NOMO-1 treated with DMSO at 0.1 percent for 48 hours (cell line): ENCODE results near the gene CSAD.
"Not testable (repeated sequence)": the region's sequence is repeated elsewhere in the genome, so short reads cannot be mapped to it uniquely, and the experiment has no call there.

Experiments
- DNase-seq: peaks from one replicate; lab custom pipeline; 2025; ENCODE audit not compliant: unreplicated experiment; lab: John Stamatoyannopoulos, UW

The CSAD gene

DNA sequence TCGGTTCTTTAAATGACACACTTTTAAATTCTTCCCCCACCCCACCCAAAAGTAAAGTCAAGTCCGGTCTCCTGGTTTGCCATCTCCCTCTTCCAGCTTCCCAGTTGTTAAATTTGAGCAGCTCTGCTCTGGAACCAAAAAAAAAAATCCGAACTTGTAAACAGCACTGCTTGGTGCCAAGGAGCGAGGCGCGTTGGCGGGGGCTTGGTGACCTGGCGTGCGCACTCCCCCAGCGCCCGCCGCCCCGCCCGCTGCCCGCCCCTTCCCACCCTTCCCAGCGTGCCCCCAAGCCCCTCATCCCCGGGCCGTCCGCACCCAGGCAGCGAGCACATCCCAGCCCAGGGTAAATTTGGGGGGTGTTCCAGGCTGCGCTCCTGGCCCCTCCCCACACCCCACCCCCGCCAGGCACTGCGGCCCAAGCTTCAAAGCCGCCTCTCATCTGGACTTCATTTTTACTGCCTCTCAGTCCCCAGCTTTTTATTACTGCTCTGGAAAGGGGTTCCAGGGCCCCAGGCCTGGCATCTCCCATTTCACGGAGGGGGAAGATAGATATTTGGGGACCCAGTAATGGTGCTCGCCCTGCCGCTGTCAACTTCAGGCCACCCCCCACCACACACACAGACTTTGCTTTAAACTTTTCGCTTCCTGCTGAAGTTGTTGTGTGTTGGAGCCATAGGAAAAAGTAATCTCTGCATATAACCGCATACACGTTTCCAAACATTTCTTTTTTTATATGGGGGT, 38.0 kb upstream of the CSAD start:
- DNase-seq: no peak

DNA sequence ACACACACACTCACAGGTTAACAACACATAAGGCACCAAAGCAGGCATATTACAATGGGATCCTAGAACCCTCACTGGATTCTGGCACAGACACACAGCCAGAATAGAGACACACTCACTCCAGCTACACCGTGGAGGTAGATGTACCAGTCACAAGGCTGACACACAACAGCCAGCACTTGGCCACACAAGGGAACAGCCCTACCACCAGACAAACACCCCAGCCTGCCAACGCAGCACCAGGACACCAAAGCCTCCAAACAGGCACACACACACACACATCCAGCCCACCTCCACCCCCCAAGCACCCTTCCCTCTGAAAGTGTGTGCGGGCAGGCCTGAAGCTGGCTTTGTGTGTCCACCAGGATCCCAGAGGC, 37.2 kb upstream of the CSAD start:
- DNase-seq: no peak

- DNase-seq: peak; percentile 63
These were observed 36.6 kb upstream of the CSAD start for GRCh38 chr12:53217051-53217930.

DNA sequence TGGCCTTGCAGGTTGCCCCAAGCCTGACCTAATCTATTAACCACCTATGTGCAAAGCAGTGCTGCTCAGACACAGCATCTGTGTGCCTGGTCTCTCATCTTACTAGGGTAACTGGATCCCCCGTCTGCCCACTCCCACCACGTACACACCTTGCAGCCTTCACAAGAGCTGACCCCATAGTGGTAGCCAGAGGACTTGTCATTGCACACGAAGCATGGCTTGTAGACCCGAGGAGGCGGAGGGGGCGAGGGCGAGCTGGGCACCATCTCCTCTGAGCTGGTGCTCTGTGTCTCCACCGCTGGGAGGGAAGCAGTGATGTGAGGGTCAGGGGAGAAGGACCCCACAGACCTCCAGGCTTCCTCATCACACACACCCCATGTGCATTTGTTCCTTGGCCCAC, 34.8 kb upstream of the CSAD start:
- no peak for DNase-seq

DNA sequence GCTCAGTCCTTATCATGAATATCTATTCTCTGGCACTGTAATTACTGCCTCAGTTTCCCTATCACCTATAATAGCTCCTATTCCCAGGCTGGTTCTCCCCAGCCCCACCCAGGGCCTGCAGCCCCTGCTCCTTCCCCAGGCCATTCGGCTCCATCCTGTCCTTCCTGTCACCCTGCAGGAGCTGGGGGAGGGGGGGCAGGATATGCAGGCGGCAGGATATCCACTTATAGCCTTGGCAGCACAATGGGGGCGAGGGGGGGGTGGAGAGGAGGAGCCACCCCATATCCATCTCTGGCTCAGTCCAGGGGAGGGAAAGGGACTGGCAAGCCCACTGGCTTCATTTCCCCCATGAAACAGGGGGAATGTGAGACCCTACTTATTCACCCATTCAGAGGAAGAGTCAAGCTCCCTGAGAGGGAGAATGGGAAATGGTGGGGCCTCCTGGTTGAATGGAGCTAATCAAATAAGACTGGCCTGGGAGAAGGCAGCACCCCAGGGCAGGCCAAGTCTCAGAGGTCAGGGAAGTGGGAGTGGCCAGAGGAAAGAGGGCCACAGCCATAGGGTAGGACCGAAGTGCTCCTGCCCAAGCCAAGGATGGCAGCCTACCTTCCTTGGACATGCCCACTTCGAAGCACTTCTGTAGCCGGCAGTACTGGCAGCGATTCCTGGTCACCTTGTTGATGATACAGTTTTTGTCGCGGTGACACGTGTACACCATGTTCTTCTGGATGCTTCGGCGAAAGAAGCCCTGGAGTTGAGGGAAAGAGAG, 34.1 kb upstream of the CSAD start:
- DNase-seq: no peak

DNA sequence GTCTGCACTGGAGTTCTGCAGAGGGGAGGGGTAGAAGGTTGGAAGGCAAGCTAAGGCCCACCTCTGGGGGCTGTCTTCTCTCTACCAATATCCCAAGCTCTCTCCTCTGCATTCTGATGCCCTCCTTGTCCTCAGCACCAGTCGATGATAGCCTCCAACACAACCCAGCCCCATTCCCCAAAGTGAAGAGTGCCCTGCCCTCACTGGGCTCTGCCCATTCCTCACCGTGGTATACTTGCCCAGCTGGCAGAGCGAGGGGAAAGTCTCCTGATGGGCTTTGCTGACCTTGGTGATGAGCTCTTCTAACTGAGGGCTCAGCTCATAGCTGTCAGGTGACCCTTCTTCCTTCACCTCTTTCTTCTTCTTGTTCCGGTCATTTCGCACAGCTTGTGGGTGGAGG, 33.5 kb upstream of the CSAD start:
- DNase-seq: no peak

GRCh38 chr12:53213348-53213747, 32.6 kb upstream of the CSAD start:
- DNase-seq: peak; percentile 66

- DNase-seq: no peak
These were observed 32.2 kb upstream of the CSAD start for GRCh38 chr12:53212931-53213330.

GRCh38 chr12:53211476-53212381, 31.0 kb upstream of the CSAD start:
- no peak for DNase-seq

- no peak for DNase-seq
These were observed 30.1 kb upstream of the CSAD start for GRCh38 chr12:53210843-53211242.

- peak; percentile 88 for DNase-seq
These were observed 28.2 kb upstream of the CSAD start for GRCh38 chr12:53208877-53209463.

GRCh38 chr12:53208435-53208834, 27.7 kb upstream of the CSAD start:
- DNase-seq: no peak

DNA sequence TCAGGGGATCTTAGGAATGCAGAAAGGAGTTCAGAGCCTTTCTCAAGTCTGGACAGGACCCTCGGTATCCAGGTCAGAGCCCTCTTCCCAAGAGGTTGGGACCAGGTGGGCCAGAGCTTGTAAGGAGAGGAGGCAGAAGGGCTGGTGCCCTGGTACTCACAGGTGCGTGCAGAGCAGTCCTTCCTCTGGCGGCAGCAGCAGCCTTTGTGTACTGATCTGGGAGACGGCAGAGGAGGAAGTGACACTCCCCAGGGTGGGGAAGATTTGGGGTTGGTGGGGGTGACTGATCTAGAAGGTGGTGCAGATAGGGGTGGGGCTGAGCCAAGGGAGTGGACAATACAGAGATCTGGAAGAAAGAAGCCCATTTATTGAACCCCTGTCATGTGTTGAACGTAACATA, 26.3 kb upstream of the CSAD start, which contains the start of gene ITGB7:
Gene ITGB7 (minus strand): TSS at position 210 of the 400 bp plus-strand sequence. CDS start 6,808 bp downstream, outside the sequence.
- peak; percentile 57 for DNase-seq

DNA sequence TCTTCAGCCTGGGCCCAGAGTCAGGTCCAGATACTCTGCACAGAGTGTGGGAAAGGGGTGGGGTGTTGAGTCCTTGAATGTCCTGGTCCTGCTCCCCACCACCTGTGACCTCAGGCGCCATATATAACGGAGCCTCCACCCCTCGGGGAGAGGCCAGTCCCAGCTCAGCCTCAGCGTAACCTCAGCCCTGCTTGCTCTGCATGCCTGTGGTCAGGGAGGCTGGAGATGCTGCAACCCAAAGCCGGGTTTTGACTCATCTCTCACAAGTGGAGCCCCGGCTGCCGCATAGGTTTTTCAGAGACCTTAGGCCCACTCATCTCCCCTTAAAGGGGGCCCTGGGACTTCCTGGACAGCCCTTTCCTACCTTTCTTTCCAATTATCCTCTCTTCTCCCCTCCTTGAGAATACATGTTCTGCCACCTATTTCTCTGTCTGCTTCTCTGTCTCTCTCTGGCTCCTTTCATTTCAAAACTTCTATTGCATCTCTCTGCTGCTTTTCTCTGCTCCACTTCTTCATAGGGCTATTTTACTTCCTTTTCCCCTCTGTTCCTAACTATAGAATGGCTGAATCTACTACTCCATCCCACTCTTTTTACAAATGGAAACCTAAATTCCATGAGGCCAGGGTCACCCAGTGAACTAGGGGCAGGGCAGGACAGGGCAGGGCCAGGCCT, 25.2 kb upstream of the CSAD start:
- DNase-seq: peak; percentile 69

DNA sequence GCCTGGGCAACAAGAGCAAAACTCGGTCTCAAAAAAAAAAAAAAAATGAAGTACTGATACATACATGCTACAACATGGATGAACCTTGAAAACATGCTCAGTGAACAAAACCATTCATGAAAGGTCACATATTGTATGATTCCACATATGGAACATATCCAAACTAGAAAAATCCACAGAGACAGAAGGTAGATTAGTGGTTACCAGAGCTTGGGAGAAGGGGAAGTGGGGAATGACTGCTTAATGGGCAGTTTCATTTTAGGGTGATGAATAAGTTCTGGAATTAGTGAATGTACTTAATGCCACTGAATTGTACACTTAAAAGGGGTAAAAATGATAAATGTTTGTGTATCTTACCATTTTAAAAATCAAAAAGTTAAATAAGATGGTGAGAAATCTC, 23.6 kb upstream of the CSAD start:
- DNase-seq: no peak

GRCh38 chr12:53202316-53202715, 21.6 kb upstream of the CSAD start:
- DNase-seq: not testable (repeated sequence)

DNA sequence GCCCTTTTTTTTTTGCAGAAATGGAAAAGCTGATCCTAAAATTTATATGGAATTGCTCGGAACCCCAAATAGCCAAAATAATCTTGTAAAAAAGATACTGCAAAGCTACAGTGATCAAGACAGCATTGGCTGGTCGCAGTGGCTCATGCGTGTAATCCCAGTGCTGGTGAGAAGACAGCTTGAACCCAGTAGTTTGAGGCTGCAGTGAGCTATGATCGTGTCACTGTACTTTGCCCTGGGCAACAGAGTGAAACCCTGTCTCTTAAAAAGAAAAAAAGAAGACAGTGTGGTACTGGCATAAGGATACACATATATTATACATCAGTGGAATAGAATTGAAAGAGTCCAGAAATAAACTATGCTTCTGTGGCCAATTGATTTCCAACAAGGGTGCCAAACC, 20.9 kb upstream of the CSAD start:
- no peak for DNase-seq

GRCh38 chr12:53201177-53201541, 20.4 kb upstream of the CSAD start:
- DNase-seq: no peak

- peak; percentile 77 for DNase-seq
These were observed 19.9 kb upstream of the CSAD start for GRCh38 chr12:53200458-53201176.
